HepG2 (cell line): Measurements from ENCODE around the gene DNAJB2. TPM values are rescaled to one million over a fixed set of nuclear protein-coding genes. Genes with fewer than 3 reads are reported as not detected.

Experiments
- ATAC-seq: fragments of 200-7000 bp; cut with Tn5 transposase; 3 replicates; pipeline ENCODE4 v1.9.1; 2020; ENCODE audit warnings: mild to moderate bottlenecking, moderate library complexity
- BruUV-seq: library from RNA; stranded (reverse); fragments of 400-500 nt; replicated peaks from 2 replicates; lab custom pipeline; 2021; lab: Mats Ljungman, UMichigan
- CTCF ChIA-PET: fragments of 300-600 bp; formaldehyde crosslinking; extraction: SDS; loops from one replicate; lab custom pipeline; 2021; ENCODE audit warnings: low total read pairs, inconsistent platforms, low intra/inter-chr PET ratio; lab: Yijun Ruan, JAX
- POLR2A ChIA-PET: fragments of 350-600 bp; sonication (Branson Sonifier 250); formaldehyde crosslinking; loops from one replicate; lab custom pipeline; 2020; ENCODE audit warnings: antibody characterized with exemption, inconsistent platforms; lab: Yijun Ruan, JAX
- DNase-seq: peaks from one replicate; pipeline ENCODE4 v3.0.0-alpha.2; 2015; ENCODE audit warnings: low spot score
- FAIRE-seq: peaks from 3 replicates; lab custom pipeline; 2011; peaks lifted over from hg19 to GRCh38; lab: Jason Lieb, UNC
- H2AFZ ChIP-seq: one replicate; pipeline ENCODE4 v1.6.1; 2011; ENCODE audit warnings: low read length, inconsistent platforms
- H3K27ac ChIP-seq: fragments of 300-600 bp; 3 replicates; pipeline ENCODE4 v1.8.0; 2011; ENCODE audit warnings: mixed run types, mild to moderate bottlenecking, mixed read lengths, low read length, inconsistent platforms; ENCODE audit not compliant: insufficient read depth; ENCODE audit errors: extremely low read length
- H3K27me3 ChIP-seq, 2 experiments: fragments of 200-600 bp in 1 of 2; 2 replicates in 1 of 2; 3 replicates in 1 of 2; pipeline versions ENCODE4 v1.6.0 to v1.8.0; 2011; ENCODE audit warnings: low read length in 2 of 2, mild to moderate bottlenecking in 2 of 2, moderate library complexity in 2 of 2, inconsistent platforms in 1 of 2; ENCODE audit not compliant: insufficient read depth in 2 of 2, control insufficient read depth in 1 of 2
- H3K36me3 ChIP-seq, 2 experiments: fragments of 200-600 bp in 1 of 2; replicated peaks in 1 of 2; 2 replicates in 1 of 2; 3 replicates in 1 of 2; pipeline versions ENCODE4 v1.5.1 to v1.8.0; 2011; ENCODE audit warnings: low read length in 2 of 2, inconsistent platforms in 1 of 2; ENCODE audit not compliant: insufficient read depth in 2 of 2, control insufficient read depth in 1 of 2
- H3K4me1 ChIP-seq: 2 replicates; pipeline ENCODE4 v1.5.1; 2012; ENCODE audit warnings: low read length, inconsistent platforms; ENCODE audit not compliant: insufficient read depth
- H3K4me2 ChIP-seq: 2 replicates; pipeline ENCODE4 v1.6.0; 2011; ENCODE audit warnings: low read depth, low read length, inconsistent platforms
- H3K4me3 ChIP-seq, 3 experiments: fragments of 200-600 bp in 1 of 3; sonication (generic), shearing (Covaris generic) in 1 of 3; replicated peaks in 1 of 3; 2 replicates each; pipeline ENCODE4 v1.5.1; 2011 to 2016; ENCODE audit warnings: low read length in 3 of 3, inconsistent platforms in 2 of 3, low read depth in 2 of 3, mild to moderate bottlenecking in 2 of 3, control low read depth in 1 of 3, mixed read lengths in 1 of 3; ENCODE audit not compliant: insufficient read depth in 1 of 3
- H3K79me2 ChIP-seq: one replicate; pipeline ENCODE4 v1.6.1; 2011; ENCODE audit warnings: low read length, inconsistent platforms; ENCODE audit not compliant: insufficient read depth
- H3K9ac ChIP-seq: 2 replicates; pipeline ENCODE4 v1.6.0; 2011; ENCODE audit warnings: mild to moderate bottlenecking, low read depth, low read length, inconsistent platforms; ENCODE audit not compliant: insufficient read depth
- H3K9me3 ChIP-seq: 2 replicates; pipeline ENCODE4 v1.5.1; 2012; ENCODE audit warnings: mild to moderate bottlenecking, low read length
- H4K20me1 ChIP-seq: 2 replicates; pipeline ENCODE4 v1.6.0; 2011; ENCODE audit warnings: inconsistent platforms, mild to moderate bottlenecking, low read length, moderate library complexity; ENCODE audit not compliant: insufficient read depth
- CREB1 ChIP-seq, 2 experiments: fragments of 450-650 bp in 1 of 2; IDR thresholded peaks; 2 replicates each; pipeline ENCODE4 v1.6.1; 2016 to 2017; ENCODE audit warnings: control low read depth in 1 of 2, mild to moderate bottlenecking in 1 of 2, missing compliant biosample characterization in 1 of 2, missing genetic modification characterization in 1 of 2
- JUND ChIP-seq: sonication (generic); formaldehyde crosslinking; IDR thresholded peaks from 2 replicates; pipeline ENCODE4 v1.8.0; 2022; ENCODE audit warnings: mild to moderate bottlenecking, missing genetic modification reagents
- SNAPC2 ChIP-seq: sonication (generic); formaldehyde crosslinking; IDR thresholded peaks from 2 replicates; pipeline ENCODE4 v1.8.1; 2022; ENCODE audit warnings: mild to moderate bottlenecking, missing genetic modification reagents
- ZNF614 ChIP-seq: IDR thresholded peaks from 2 replicates; pipeline ENCODE4 v1.6.1; 2018; ENCODE audit warnings: missing biosample characterization, missing genetic modification reagents, inconsistent platforms, borderline replicate concordance
- ZNF652 ChIP-seq: IDR thresholded peaks from 2 replicates; pipeline ENCODE4 v1.6.1; 2016; ENCODE audit warnings: low read depth, borderline replicate concordance
- ZNF724P ChIP-seq: sonication (generic); formaldehyde crosslinking; IDR thresholded peaks from 2 replicates; pipeline ENCODE4 v1.8.0; 2022; ENCODE audit warnings: missing genetic modification reagents, borderline replicate concordance
- WGBS: methylation state at CpG from one replicate; pipeline ENCODE4 v1.1.6; 2017; ENCODE audit warnings: low lambda C conversion rate; 5-methylcytosine and 5-hydroxymethylcytosine counted together
- in situ Hi-C: cut with HindIII; loops from 2 replicates; pipeline ENCODE4 v1.10.0; 2017; ENCODE audit warnings: low pct_unique_long_range_greater_than_20kb; ENCODE audit not compliant: extremely low pct_ligation_motif_present
- intact Hi-C: fragments of 100-400 bp; cut with micrococcal nuclease; formaldehyde crosslinking; loops from one replicate; pipeline ENCODE4 v1.10.0; 2022; ENCODE audit not compliant: unreplicated experiment
- polyA plus RNA-seq, 8 experiments: library from polyadenylated mRNA; depleted of rRNA in 3 of 8; stranded (reverse) in 7 of 8; unstranded in 1 of 8; fragments of >200 nt; fragmentation: Illumina TruSeq in 4 of 8; extraction: Trizol in 4 of 8; gene quantifications; 2 replicates each; pipeline versions ENCODE4 v1.2.1 to v1.2.3, GENCODE V29; 2011 to 2016; ENCODE audit warnings: low read depth in 4 of 8, missing spikeins in 1 of 8, mixed read lengths in 1 of 8; ENCODE audit not compliant: insufficient read depth in 1 of 8
- total RNA-seq, 5 experiments: library from RNA; depleted of rRNA; stranded (reverse); fragments of >200 nt; fragmentation: Illumina TruSeq; extraction: Trizol; gene quantifications; 2 replicates each; pipeline ENCODE4 v1.2.3, GENCODE V29; 2016; ENCODE audit warnings: low read depth in 1 of 5
- TF ChIP-seq, protein P1 (sequence below), 2 experiments: sonication (generic) in 1 of 2; formaldehyde crosslinking in 1 of 2; IDR thresholded peaks; 2 replicates each; pipeline versions ENCODE4 v1.6.1 to v1.9.0; 2014 to 2022; ENCODE audit warnings: antibody characterized with exemption in 1 of 2, borderline replicate concordance in 1 of 2, inconsistent platforms in 1 of 2, low read depth in 1 of 2, missing genetic modification reagents in 1 of 2
- TF ChIP-seq, protein P2 (sequence below): sonication (generic); formaldehyde crosslinking; IDR thresholded peaks from 2 replicates; pipeline ENCODE4 v1.4.0; 2020; ENCODE audit warnings: mild to moderate bottlenecking, low read depth, missing genetic modification reagents
- TF ChIP-seq, protein P3 (sequence below): IDR thresholded peaks from 2 replicates; pipeline ENCODE4 v1.6.1; 2016; ENCODE audit warnings: mild to moderate bottlenecking, missing biosample characterization, missing genetic modification reagents
- TF ChIP-seq, protein P4 (sequence below): IDR thresholded peaks from 2 replicates; pipeline ENCODE4 v1.6.1; 2016
- TF ChIP-seq, protein P5 (sequence below): IDR thresholded peaks from 2 replicates; pipeline ENCODE4 v1.6.1; 2016; ENCODE audit warnings: missing biosample characterization, missing genetic modification reagents, low read depth

Gene DNAJB2
- total and polyA plus RNA-seq, 2 of the 13 experiments (the other 11 are each of a cell fraction or from before 2014, with no cell fraction given): 21.3 to 31.1 TPM

DNA sequence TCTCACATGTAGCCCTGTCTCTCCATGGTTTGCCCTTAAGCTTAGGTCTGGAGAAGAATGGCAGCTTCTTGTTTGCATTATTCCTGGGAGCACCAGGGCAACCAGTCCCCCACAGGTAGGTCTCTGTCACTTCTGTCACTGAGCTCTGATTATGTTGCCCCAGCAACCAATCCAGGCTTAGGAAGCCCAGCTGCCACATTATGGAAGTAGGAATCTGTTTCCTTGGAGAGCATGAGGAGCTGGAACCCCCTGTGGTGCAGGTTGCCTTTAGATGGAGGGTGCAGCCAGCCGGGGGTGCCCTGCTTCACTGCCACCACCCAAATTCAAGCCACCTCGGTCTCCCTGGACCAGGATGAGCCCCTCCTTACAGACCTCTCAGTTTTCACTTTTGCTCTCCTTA lies 48.6 kb downstream of the DNAJB2 start:
- Histone ChIP-seq H3K9ac (no peak overlapping the region), H3K4me3 (no peak overlapping the region), H3K4me1 (no peaks in the 10 kb centered on the region), H3K79me2 (no peaks in the 10 kb centered on the region), H2AFZ (no peak overlapping the region), H4K20me1 (peaks cover 8% of the 10 kb centered on the region; the same call in 1 of the 2 replicates), H3K4me2 (no peak overlapping the region), H3K27ac (no peak overlapping the region), H3K36me3 (no peaks in the 10 kb centered on the region), H3K27me3 (peaks cover 0 to 14% of the 10 kb centered on the region in 2 experiments; a peak in 4 of 5 replicates), H3K9me3 (no peaks in the 10 kb centered on the region)
- intact Hi-C loops: no loop called here
- no peak for DNase-seq
- BruUV-seq: no TSS peak
- no peak for ATAC-seq
- FAIRE-seq: no peak
- CTCF ChIA-PET: no interaction called here
- WGBS: 8% methylated on average over 2 of the region's 2 CpGs
- POLR2A ChIA-PET: no interaction called here
- TF ChIP-seq, protein P1, sequence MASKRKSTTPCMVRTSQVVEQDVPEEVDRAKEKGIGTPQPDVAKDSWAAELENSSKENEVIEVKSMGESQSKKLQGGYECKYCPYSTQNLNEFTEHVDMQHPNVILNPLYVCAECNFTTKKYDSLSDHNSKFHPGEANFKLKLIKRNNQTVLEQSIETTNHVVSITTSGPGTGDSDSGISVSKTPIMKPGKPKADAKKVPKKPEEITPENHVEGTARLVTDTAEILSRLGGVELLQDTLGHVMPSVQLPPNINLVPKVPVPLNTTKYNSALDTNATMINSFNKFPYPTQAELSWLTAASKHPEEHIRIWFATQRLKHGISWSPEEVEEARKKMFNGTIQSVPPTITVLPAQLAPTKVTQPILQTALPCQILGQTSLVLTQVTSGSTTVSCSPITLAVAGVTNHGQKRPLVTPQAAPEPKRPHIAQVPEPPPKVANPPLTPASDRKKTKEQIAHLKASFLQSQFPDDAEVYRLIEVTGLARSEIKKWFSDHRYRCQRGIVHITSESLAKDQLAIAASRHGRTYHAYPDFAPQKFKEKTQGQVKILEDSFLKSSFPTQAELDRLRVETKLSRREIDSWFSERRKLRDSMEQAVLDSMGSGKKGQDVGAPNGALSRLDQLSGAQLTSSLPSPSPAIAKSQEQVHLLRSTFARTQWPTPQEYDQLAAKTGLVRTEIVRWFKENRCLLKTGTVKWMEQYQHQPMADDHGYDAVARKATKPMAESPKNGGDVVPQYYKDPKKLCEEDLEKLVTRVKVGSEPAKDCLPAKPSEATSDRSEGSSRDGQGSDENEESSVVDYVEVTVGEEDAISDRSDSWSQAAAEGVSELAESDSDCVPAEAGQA (IDR thresholded peaks at IDR 0.05; ENCODE audit: low read depth): no peak
- TF ChIP-seq, protein P1 (CRISPR knock-in tag; IDR thresholded peaks at IDR 0.05; ENCODE audit: borderline replicate concordance): no peak
- TF ChIP-seq, protein P2, sequence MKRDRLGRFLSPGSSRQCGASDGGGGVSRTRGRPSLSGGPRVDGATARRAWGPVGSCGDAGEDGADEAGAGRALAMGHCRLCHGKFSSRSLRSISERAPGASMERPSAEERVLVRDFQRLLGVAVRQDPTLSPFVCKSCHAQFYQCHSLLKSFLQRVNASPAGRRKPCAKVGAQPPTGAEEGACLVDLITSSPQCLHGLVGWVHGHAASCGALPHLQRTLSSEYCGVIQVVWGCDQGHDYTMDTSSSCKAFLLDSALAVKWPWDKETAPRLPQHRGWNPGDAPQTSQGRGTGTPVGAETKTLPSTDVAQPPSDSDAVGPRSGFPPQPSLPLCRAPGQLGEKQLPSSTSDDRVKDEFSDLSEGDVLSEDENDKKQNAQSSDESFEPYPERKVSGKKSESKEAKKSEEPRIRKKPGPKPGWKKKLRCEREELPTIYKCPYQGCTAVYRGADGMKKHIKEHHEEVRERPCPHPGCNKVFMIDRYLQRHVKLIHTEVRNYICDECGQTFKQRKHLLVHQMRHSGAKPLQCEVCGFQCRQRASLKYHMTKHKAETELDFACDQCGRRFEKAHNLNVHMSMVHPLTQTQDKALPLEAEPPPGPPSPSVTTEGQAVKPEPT (CRISPR knock-in tag): no peak
- no peak for TF ChIP-seq JUND (CRISPR knock-in tag)
- TF ChIP-seq, protein P3, sequence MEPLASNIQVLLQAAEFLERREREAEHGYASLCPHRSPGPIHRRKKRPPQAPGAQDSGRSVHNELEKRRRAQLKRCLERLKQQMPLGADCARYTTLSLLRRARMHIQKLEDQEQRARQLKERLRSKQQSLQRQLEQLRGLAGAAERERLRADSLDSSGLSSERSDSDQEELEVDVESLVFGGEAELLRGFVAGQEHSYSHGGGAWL (CRISPR knock-in tag): no peak
- no peak for TF ChIP-seq CREB1 (IDR thresholded peaks at IDR 0.05)
- no peak for TF ChIP-seq CREB1 (CRISPR knock-in tag; IDR thresholded peaks at IDR 0.05)
- no peak for TF ChIP-seq ZNF614 (CRISPR knock-in tag)
- TF ChIP-seq SNAPC2 (CRISPR knock-in tag): no peak
- no peak for TF ChIP-seq ZNF724P (CRISPR knock-in tag)
- TF ChIP-seq, protein P4, sequence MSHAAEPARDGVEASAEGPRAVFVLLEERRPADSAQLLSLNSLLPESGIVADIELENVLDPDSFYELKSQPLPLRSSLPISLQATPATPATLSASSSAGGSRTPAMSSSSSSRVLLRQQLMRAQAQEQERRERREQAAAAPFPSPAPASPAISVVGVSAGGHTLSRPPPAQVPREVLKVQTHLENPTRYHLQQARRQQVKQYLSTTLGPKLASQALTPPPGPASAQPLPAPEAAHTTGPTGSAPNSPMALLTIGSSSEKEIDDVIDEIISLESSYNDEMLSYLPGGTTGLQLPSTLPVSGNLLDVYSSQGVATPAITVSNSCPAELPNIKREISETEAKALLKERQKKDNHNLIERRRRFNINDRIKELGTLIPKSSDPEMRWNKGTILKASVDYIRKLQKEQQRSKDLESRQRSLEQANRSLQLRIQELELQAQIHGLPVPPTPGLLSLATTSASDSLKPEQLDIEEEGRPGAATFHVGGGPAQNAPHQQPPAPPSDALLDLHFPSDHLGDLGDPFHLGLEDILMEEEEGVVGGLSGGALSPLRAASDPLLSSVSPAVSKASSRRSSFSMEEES (CRISPR knock-in tag): no peak
- TF ChIP-seq, protein P5, sequence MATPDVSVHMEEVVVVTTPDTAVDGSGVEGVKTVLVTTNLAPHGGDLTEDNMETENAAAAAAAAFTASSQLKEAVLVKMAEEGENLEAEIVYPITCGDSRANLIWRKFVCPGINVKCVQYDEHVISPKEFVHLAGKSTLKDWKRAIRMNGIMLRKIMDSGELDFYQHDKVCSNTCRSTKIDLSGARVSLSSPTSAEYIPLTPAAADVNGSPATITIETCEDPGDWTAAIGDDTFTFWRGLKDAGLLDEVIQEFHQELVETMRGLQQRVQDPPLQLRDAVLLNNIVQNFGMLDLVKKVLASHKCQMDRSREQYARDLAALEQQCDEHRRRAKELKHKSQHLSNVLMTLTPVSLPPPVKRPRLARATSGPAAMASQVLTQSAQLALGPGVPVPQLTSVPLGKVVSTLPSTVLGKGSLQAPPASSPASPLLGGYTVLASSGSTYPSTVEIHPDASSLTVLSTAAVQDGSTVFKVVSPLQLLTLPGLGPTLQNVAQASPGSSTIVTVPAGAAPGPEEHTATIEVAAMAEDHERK: no peak
- TF ChIP-seq ZNF652 (CRISPR knock-in tag): no peak
- in situ Hi-C loops: no loop called here
